ENCODE measurements around the gene BACH2.

BACH2 gene

DNA sequence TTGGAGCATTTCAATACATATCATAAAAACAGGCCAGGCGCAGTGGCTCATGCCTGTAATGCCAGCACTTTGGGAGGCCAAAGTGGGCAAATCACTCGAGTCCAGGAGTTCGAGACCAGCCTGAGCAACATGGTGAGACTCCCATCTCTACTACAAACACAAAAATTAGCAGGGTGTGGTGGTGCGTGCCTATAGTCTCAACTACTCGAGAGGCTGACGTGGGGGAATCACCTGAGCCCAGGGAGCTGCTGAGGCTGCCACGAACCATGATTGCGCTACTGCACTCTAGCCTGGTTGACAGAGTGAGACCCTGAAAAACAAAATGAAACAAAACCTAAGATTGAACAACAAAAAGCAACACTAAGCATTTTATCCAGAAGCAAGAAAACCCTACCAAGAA is 47.2 kb downstream of the BACH2 start:
- H3K9me3 ChIP-seq (ENCODE audit: control insufficient read depth, low read length), result no peaks in the 10 kb centered on the region
- no peak overlapping the region for H2AFZ ChIP-seq (ENCODE audit: low read depth, low read length)
- H2BK5ac ChIP-seq (ENCODE audit: low read depth, low read length, poor library complexity, severe bottlenecking), result no peak overlapping the region
- no peak overlapping the region for H2BK120ac ChIP-seq (ENCODE audit: low read depth, low read length)
- H3K27me3 ChIP-seq (ENCODE audit: control insufficient read depth in 1 of 2, insufficient read depth in 1 of 2, low read length in 2 of 2), result no peaks in the 10 kb centered on the region
- no peak overlapping the region for H3K27ac ChIP-seq (ENCODE audit: low read length, poor library complexity, severe bottlenecking)
- H2AK5ac ChIP-seq (ENCODE audit: low read length, severe bottlenecking), result no peak overlapping the region
- H3K14ac ChIP-seq (ENCODE audit: low read length in 2 of 2), result no peak overlapping the region
- H2BK12ac ChIP-seq (ENCODE audit: low read length in 2 of 2), result no peak overlapping the region
- H3K23ac ChIP-seq (ENCODE audit: low read length in 2 of 2), result no peak overlapping the region
- no peak overlapping the region for H3K4me2 ChIP-seq (ENCODE audit: low read length, poor library complexity, severe bottlenecking)
- no peaks in the 10 kb centered on the region for H3K79me1 ChIP-seq (replicated peaks; ENCODE audit: low read length, poor library complexity, severe bottlenecking)
- no peak for DNase-seq
- H4K91ac ChIP-seq (ENCODE audit: low read length), result no peak overlapping the region
- H2BK15ac ChIP-seq (ENCODE audit: low read depth, poor library complexity, severe bottlenecking), result no peak overlapping the region
- no peak overlapping the region for H3K18ac ChIP-seq (ENCODE audit: low read depth in 1 of 2, low read length in 2 of 2)
- H3K9ac ChIP-seq (ENCODE audit: low read length), result no peak overlapping the region
- H3K4me1 ChIP-seq (ENCODE audit: control insufficient read depth, insufficient read depth, low read depth, low read length), result no peaks in the 10 kb centered on the region
- H4K8ac ChIP-seq (ENCODE audit: low read length), result no peak overlapping the region
- WGBS, result 98% methylated on average over 8 of the region's 8 CpGs
- H3K36me3 ChIP-seq (ENCODE audit: control insufficient read depth in 1 of 2, insufficient read depth in 2 of 2, low read depth in 1 of 2, low read length in 2 of 2), result no peaks in the 10 kb centered on the region
- peak overlapping the region in 1 of 2 experiments; percentile 51 for H3K4ac ChIP-seq (ENCODE audit: low read depth in 1 of 2, low read length in 2 of 2)
- no peak overlapping the region for H3K4me3 ChIP-seq (ENCODE audit: insufficient read depth in 1 of 2, low read depth in 1 of 2, low read length in 2 of 2)

DNA sequence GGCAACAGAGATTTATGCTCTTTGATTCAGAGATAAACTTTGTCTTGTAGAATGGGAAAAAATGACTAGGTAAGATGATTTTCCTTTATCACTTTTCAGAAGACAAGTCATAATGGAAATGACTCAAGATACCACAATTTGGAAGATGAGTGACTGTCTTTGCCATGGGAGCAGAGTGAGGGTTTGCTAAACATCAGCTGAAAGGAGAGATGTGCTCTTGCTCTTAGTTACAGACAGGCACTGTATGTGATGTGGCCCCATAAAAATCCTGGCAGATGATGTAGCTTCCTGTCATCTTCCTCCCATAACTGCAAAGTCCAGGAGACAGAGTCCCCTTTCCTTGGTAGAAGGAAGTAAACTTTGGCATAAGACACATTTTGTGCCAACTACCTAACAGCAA is 47.6 kb downstream of the BACH2 start:
- no peaks in the 10 kb centered on the region for H3K36me3 ChIP-seq (ENCODE audit: control insufficient read depth in 1 of 2, insufficient read depth in 2 of 2, low read depth in 1 of 2, low read length in 2 of 2)
- H2BK5ac ChIP-seq (ENCODE audit: low read depth, low read length, poor library complexity, severe bottlenecking), result no peak overlapping the region
- H4K8ac ChIP-seq (ENCODE audit: low read length), result no peak overlapping the region
- no peaks in the 10 kb centered on the region for H3K9me3 ChIP-seq (ENCODE audit: control insufficient read depth, low read length)
- no peak overlapping the region for H3K4ac ChIP-seq (ENCODE audit: low read depth in 1 of 2, low read length in 2 of 2)
- no peak overlapping the region for H4K91ac ChIP-seq (ENCODE audit: low read length)
- no peak for DNase-seq
- H3K18ac ChIP-seq (ENCODE audit: low read depth in 1 of 2, low read length in 2 of 2), result no peak overlapping the region
- no peak overlapping the region for H3K9ac ChIP-seq (ENCODE audit: low read length)
- H3K27ac ChIP-seq (ENCODE audit: low read length, poor library complexity, severe bottlenecking), result no peak overlapping the region
- no peak overlapping the region for H2BK120ac ChIP-seq (ENCODE audit: low read depth, low read length)
- H3K23ac ChIP-seq (ENCODE audit: low read length in 2 of 2), result no peak overlapping the region
- H2AK5ac ChIP-seq (ENCODE audit: low read length, severe bottlenecking), result no peak overlapping the region
- H2BK12ac ChIP-seq (ENCODE audit: low read length in 2 of 2), result no peak overlapping the region
- no peak overlapping the region for H3K14ac ChIP-seq (ENCODE audit: low read length in 2 of 2)
- H3K79me1 ChIP-seq (replicated peaks; ENCODE audit: low read length, poor library complexity, severe bottlenecking), result no peaks in the 10 kb centered on the region
- H3K4me2 ChIP-seq (ENCODE audit: low read length, poor library complexity, severe bottlenecking), result no peak overlapping the region
- H3K27me3 ChIP-seq (ENCODE audit: control insufficient read depth in 1 of 2, insufficient read depth in 1 of 2, low read length in 2 of 2), result no peaks in the 10 kb centered on the region
- no peaks in the 10 kb centered on the region for H3K4me1 ChIP-seq (ENCODE audit: control insufficient read depth, insufficient read depth, low read depth, low read length)
- no peak overlapping the region for H3K4me3 ChIP-seq (ENCODE audit: insufficient read depth in 1 of 2, low read depth in 1 of 2, low read length in 2 of 2)
- H2BK15ac ChIP-seq (ENCODE audit: low read depth, poor library complexity, severe bottlenecking), result no peak overlapping the region
- no peak overlapping the region for H2AFZ ChIP-seq (ENCODE audit: low read depth, low read length)

DNA sequence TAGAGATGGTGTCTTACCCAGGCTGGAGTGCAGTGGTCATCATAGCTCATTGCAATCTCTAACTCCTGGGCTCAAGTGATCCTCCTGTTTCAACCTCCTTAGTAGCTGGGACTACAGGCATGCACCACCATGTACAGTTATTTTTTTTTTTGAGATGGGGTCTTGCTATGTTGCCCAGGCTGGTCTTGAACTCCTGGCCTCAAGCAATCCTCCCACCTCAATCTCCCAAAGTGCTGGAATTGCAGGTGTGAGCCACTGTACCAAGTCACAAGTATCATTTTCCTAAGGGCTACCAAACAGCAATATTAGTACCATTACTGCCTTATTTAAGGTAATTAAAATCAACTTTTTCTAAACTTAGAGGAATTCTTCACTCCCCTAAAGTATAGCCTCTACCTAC is 49.4 kb downstream of the BACH2 start:
- H2AFZ ChIP-seq (ENCODE audit: low read depth, low read length), result no peak overlapping the region
- H3K4me2 ChIP-seq (ENCODE audit: low read length, poor library complexity, severe bottlenecking), result no peak overlapping the region
- H2BK12ac ChIP-seq (ENCODE audit: low read length in 2 of 2), result no peak overlapping the region
- no peaks in the 10 kb centered on the region for H3K9me3 ChIP-seq (ENCODE audit: control insufficient read depth, low read length)
- H2AK5ac ChIP-seq (ENCODE audit: low read length, severe bottlenecking), result no peak overlapping the region
- no peak overlapping the region for H3K18ac ChIP-seq (ENCODE audit: low read depth in 1 of 2, low read length in 2 of 2)
- no peak overlapping the region for H3K14ac ChIP-seq (ENCODE audit: low read length in 2 of 2)
- no peak overlapping the region for H3K4ac ChIP-seq (ENCODE audit: low read depth in 1 of 2, low read length in 2 of 2)
- no peak for DNase-seq
- no peak overlapping the region for H3K9ac ChIP-seq (ENCODE audit: low read length)
- no peak overlapping the region for H3K23ac ChIP-seq (ENCODE audit: low read length in 2 of 2)
- H3K27me3 ChIP-seq (ENCODE audit: control insufficient read depth in 1 of 2, insufficient read depth in 1 of 2, low read length in 2 of 2), result no peaks in the 10 kb centered on the region
- H3K4me3 ChIP-seq (ENCODE audit: insufficient read depth in 1 of 2, low read depth in 1 of 2, low read length in 2 of 2), result no peak overlapping the region
- no peak overlapping the region for H3K27ac ChIP-seq (ENCODE audit: low read length, poor library complexity, severe bottlenecking)
- H3K36me3 ChIP-seq (ENCODE audit: control insufficient read depth in 1 of 2, insufficient read depth in 2 of 2, low read depth in 1 of 2, low read length in 2 of 2), result no peaks in the 10 kb centered on the region
- no peak overlapping the region for H2BK15ac ChIP-seq (ENCODE audit: low read depth, poor library complexity, severe bottlenecking)
- H2BK120ac ChIP-seq (ENCODE audit: low read depth, low read length), result no peak overlapping the region
- no peaks in the 10 kb centered on the region for H3K4me1 ChIP-seq (ENCODE audit: control insufficient read depth, insufficient read depth, low read depth, low read length)
- no peak overlapping the region for H4K8ac ChIP-seq (ENCODE audit: low read length)
- H3K79me1 ChIP-seq (replicated peaks; ENCODE audit: low read length, poor library complexity, severe bottlenecking), result no peaks in the 10 kb centered on the region
- no peak overlapping the region for H2BK5ac ChIP-seq (ENCODE audit: low read depth, low read length, poor library complexity, severe bottlenecking)
- H4K91ac ChIP-seq (ENCODE audit: low read length), result no peak overlapping the region

DNA sequence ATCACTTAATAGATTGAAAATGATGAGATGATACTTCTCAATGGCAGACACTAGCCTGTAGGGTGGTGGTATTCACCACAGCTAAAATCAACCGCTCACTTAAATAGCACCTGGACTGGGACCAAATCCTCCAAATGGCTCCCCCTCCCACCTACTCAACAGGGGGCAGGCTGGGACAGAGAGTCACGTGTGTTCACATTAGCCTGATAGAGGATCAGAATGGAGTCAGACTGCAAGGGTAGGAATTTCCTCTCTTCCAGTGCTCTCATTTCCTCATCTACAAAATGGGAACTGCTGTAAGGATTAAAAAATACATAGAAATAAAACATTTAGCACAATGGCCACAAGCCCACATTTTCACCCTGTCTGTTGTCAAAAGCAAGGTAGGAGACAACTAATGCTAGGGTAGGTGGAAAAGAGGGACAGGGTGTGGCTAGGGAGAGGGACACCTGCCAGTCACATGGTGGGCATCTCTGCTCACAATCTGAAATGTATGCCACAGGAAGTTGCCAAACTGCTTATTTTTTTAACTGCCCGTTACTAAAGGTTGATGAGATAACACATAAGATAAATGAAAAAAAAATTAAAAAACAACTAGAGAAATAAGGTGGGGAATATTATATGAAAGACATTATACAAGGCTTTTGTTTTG is 55.3 kb downstream of the BACH2 start:
- no peaks in the 10 kb centered on the region for H3K36me3 ChIP-seq (ENCODE audit: control insufficient read depth in 1 of 2, insufficient read depth in 2 of 2, low read depth in 1 of 2, low read length in 2 of 2)
- no peak overlapping the region for H3K27ac ChIP-seq (ENCODE audit: low read length, poor library complexity, severe bottlenecking)
- no peaks in the 10 kb centered on the region for H3K9me3 ChIP-seq (ENCODE audit: control insufficient read depth, low read length)
- no peak overlapping the region for H3K4me2 ChIP-seq (ENCODE audit: low read length, poor library complexity, severe bottlenecking)
- DNase-seq, result no peak
- no peaks in the 10 kb centered on the region for H3K27me3 ChIP-seq (ENCODE audit: control insufficient read depth in 1 of 2, insufficient read depth in 1 of 2, low read length in 2 of 2)
- H2BK120ac ChIP-seq (ENCODE audit: low read depth, low read length), result no peak overlapping the region
- H3K4me3 ChIP-seq (ENCODE audit: insufficient read depth in 1 of 2, low read depth in 1 of 2, low read length in 2 of 2), result no peak overlapping the region
- no peak overlapping the region for H3K9ac ChIP-seq (ENCODE audit: low read length)
- no peaks in the 10 kb centered on the region for H3K4me1 ChIP-seq (ENCODE audit: control insufficient read depth, insufficient read depth, low read depth, low read length)
- H4K91ac ChIP-seq (ENCODE audit: low read length), result no peak overlapping the region
- H3K4ac ChIP-seq (ENCODE audit: low read depth in 1 of 2, low read length in 2 of 2), result no peak overlapping the region
- no peak overlapping the region for H2BK15ac ChIP-seq (ENCODE audit: low read depth, poor library complexity, severe bottlenecking)
- H3K79me1 ChIP-seq (replicated peaks; ENCODE audit: low read length, poor library complexity, severe bottlenecking), result no peaks in the 10 kb centered on the region
- no peak overlapping the region for H3K14ac ChIP-seq (ENCODE audit: low read length in 2 of 2)
- no peak overlapping the region for H4K8ac ChIP-seq (ENCODE audit: low read length)
- no CpG with 5 or more reads among the region's 3 CpGs for WGBS
- no peak overlapping the region for H2AK5ac ChIP-seq (ENCODE audit: low read length, severe bottlenecking)
- H3K18ac ChIP-seq (ENCODE audit: low read depth in 1 of 2, low read length in 2 of 2), result no peak overlapping the region
- no peak overlapping the region for H2AFZ ChIP-seq (ENCODE audit: low read depth, low read length)
- H2BK5ac ChIP-seq (ENCODE audit: low read depth, low read length, poor library complexity, severe bottlenecking), result no peak overlapping the region
- no peak overlapping the region for H2BK12ac ChIP-seq (ENCODE audit: low read length in 2 of 2)
- no peak overlapping the region for H3K23ac ChIP-seq (ENCODE audit: low read length in 2 of 2)
